Epithelial cell of esophagus (primary cell): ENCODE data around the gene PFDN5.

Experiments
- DNase-seq: peaks from one replicate; pipeline ENCODE4 v3.0.0; 2010; ENCODE audit warnings: low read depth
- H3K4me3 ChIP-seq: 2 replicates; pipeline ENCODE4 v1.5.1; 2011; ENCODE audit warnings: mild to moderate bottlenecking, low read length, control low read depth
- CTCF ChIP-seq: IDR thresholded peaks from 2 replicates; pipeline ENCODE4 v1.5.1; 2011; ENCODE audit warnings: low read depth, mild to moderate bottlenecking, low read length, control low read depth, inconsistent platforms; ENCODE audit not compliant: insufficient read depth; ENCODE audit errors: missing control alignments

PFDN5 gene

GRCh38 chr12:53274445-53274844 is 20.9 kb upstream of the PFDN5 start:
- no peak for TF ChIP-seq CTCF
- H3K4me3 ChIP-seq, result no peak overlapping the region
- peak; percentile 64 for DNase-seq

GRCh38 chr12:53276511-53276910 is 18.8 kb upstream of the PFDN5 start:
- TF ChIP-seq CTCF, result no peak
- no peak for DNase-seq

GRCh38 chr12:53277981-53278380 is 17.4 kb upstream of the PFDN5 start:
- TF ChIP-seq CTCF, result no peak
- no peak for DNase-seq
- no peak overlapping the region for H3K4me3 ChIP-seq

More at GRCh38 chr12:53276511-53276910, 18.8 kb upstream of the PFDN5 start:
- no peak overlapping the region for H3K4me3 ChIP-seq

- no peak for TF ChIP-seq CTCF
- H3K4me3 ChIP-seq, result no peak overlapping the region
- DNase-seq, result no peak
Observed at GRCh38 chr12:53279283-53279869, 16.0 kb upstream of the PFDN5 start.

GRCh38 chr12:53279888-53280498 is 15.3 kb upstream of the PFDN5 start:
- H3K4me3 ChIP-seq, result no peak overlapping the region
- TF ChIP-seq CTCF, result no peak
- DNase-seq, result peak; percentile 62

- H3K4me3 ChIP-seq, result no peak overlapping the region
- no peak for TF ChIP-seq CTCF
- DNase-seq, result no peak
Observed at GRCh38 chr12:53286448-53286847, 8.9 kb upstream of the PFDN5 start.

GRCh38 chr12:53287741-53288216 is 7.6 kb upstream of the PFDN5 start:
- no peak overlapping the region for H3K4me3 ChIP-seq
- peak; percentile 71 for DNase-seq
- peak; percentile 84 for TF ChIP-seq CTCF
